ENCODE measurements around the gene CERKL.

CERKL gene

GRCh38 chr2:181517685-181518301 is 139.1 kb downstream of the CERKL start:
- peak; percentile 3 for DNase-seq (ENCODE audit: low read depth)

GRCh38 chr2:181516992-181517391 is 139.9 kb downstream of the CERKL start:
- DNase-seq (ENCODE audit: low read depth) = no peak

GRCh38 chr2:181515719-181516118 is 141.2 kb downstream of the CERKL start:
- DNase-seq (ENCODE audit: low read depth) = no peak

- no peak for DNase-seq (ENCODE audit: low read depth)
These were observed 156.7 kb downstream of the CERKL start for GRCh38 chr2:181500201-181500600.

GRCh38 chr2:181499231-181499630 is 157.7 kb downstream of the CERKL start:
- no peak for DNase-seq (ENCODE audit: low read depth)
